Lower lobe of right lung (tissue), 2 donors: Measurements from ENCODE around the gene MYRIP. TPM values are rescaled to one million over a fixed set of nuclear protein-coding genes. Genes with fewer than 3 reads are reported as not detected.
"Not testable (repeated sequence)": the region's sequence is repeated elsewhere in the genome, so short reads cannot be mapped to it uniquely, and the experiment has no call there.

ENCODE experiments used
- ATAC-seq, 2 donors: fragments of 200-7000 bp; cut with Tn5 transposase; one replicate each; pipeline ENCODE4 v1.9.1; 2020 to 2022; ENCODE audit warnings: mild to moderate bottlenecking in 2 of 2, moderate library complexity in 2 of 2
- DNase-seq: peaks from one replicate; pipeline ENCODE4 v3.0.0-alpha.2; 2020
- H3K27ac ChIP-seq: fragments of 200-600 bp; one replicate; pipeline ENCODE4 v1.8.0; 2022
- H3K27me3 ChIP-seq: fragments of 200-600 bp; one replicate; pipeline ENCODE4 v1.8.0; 2022; ENCODE audit warnings: low read depth
- H3K36me3 ChIP-seq: fragments of 200-600 bp; one replicate; pipeline ENCODE4 v1.8.0; 2022; ENCODE audit warnings: mild to moderate bottlenecking
- H3K4me1 ChIP-seq: fragments of 200-600 bp; one replicate; pipeline ENCODE4 v1.8.0; 2022
- H3K4me3 ChIP-seq: fragments of 200-600 bp; one replicate; pipeline ENCODE4 v1.8.0; 2022; ENCODE audit warnings: mild to moderate bottlenecking
- H3K9me3 ChIP-seq: fragments of 200-600 bp; one replicate; pipeline ENCODE4 v1.8.0; 2022
- CTCF ChIP-seq: fragments of 200-600 bp; IDR thresholded peaks from one replicate; pipeline ENCODE4 v1.8.0; 2022; ENCODE audit warnings: antibody characterized with exemption, mild to moderate bottlenecking
- intact Hi-C: fragments of 100-400 bp; cut with DNase I; formaldehyde crosslinking; loops from one replicate; pipeline ENCODE4 v1.11.0; 2022
- total RNA-seq: library from RNA; stranded (reverse); fragmentation: NEBNext Ultra II Directional; extraction: Animal tissue kit (Norgen Biotek cat#: 25700); gene quantifications from one replicate; pipeline ENCODE4 v1.2.1, GENCODE V29; 2021
- donor health status: DM: no; HTN: yes; CAD: no; lungs with severe emphysema.

MYRIP gene
- total RNA-seq, 1 donor from 2014 or later, result 1.8 TPM

DNA sequence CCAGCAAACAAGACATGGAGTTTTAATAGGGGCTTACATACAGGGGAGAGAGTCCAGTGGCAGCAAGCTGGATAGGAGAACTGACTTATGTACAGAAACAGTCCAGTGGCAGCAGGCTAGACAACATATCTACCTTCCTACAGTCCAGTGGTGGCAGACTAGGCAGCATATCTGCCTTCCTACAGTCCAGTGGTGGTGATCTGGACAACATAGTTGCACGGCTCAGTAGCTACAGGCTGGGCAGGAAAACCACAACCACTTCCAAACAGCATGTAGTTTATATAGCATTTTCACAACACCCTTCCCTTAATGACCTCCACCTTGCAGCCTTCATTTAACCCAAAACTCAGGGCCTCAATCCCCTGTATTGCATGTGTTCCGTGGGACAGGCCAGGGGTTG, 318.8 kb downstream of the MYRIP start:
- H3K4me1 ChIP-seq, result no peaks in the 10 kb centered on the region
- no peaks in the 10 kb centered on the region for H3K27me3 ChIP-seq
- H3K36me3 ChIP-seq, result no peaks in the 10 kb centered on the region
- no peaks in the 10 kb centered on the region for H3K9me3 ChIP-seq
- no peak overlapping the region for H3K4me3 ChIP-seq
- ATAC-seq (no peak), DNase-seq (no peak)
- no peak overlapping the region for H3K27ac ChIP-seq
- intact Hi-C loops, result no loop called here
- TF ChIP-seq CTCF, result no peak

- H3K4me3 ChIP-seq, result no peak overlapping the region
- H3K27ac ChIP-seq, result no peak overlapping the region
- no peaks in the 10 kb centered on the region for H3K4me1 ChIP-seq
- H3K9me3 ChIP-seq, result no peaks in the 10 kb centered on the region
- TF ChIP-seq CTCF, result no peak
- ATAC-seq (no peak), DNase-seq (no peak)
- no peaks in the 10 kb centered on the region for H3K27me3 ChIP-seq
- H3K36me3 ChIP-seq, result no peaks in the 10 kb centered on the region
- intact Hi-C loops, result no loop called here
Observed at GRCh38 chr3:40129510-40129909, 320.1 kb downstream of the MYRIP start.

- Histone ChIP-seq H3K36me3 (no peaks in the 10 kb centered on the region), H3K4me1 (no peaks in the 10 kb centered on the region), H3K27ac (no peak overlapping the region), H3K27me3 (no peaks in the 10 kb centered on the region), H3K9me3 (no peaks in the 10 kb centered on the region), H3K4me3 (no peak overlapping the region)
- no peak for TF ChIP-seq CTCF
- intact Hi-C loops, result no loop called here
- DNase-seq (no peak), ATAC-seq (no peak)
Observed at GRCh38 chr3:40129981-40130380, 320.6 kb downstream of the MYRIP start.

DNA sequence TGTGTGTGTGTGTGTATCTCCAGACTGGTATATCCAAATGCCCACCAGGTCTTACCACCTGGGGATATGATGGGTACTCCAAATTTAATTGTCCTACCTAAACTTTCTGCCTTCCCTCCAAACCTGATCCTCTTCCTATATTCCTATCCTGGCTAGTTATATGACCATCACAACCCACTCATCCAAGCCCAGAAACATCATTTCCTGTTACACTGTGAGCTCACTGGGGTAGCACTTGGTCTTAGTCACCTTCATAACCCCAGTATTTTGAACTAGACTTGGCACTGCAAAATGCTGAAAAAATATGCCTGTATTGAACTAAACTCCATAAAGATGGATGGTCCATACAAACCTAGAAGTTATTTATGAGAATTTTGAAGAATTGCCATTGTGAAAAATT, 321.3 kb downstream of the MYRIP start:
- Histone ChIP-seq H3K27me3 (no peaks in the 10 kb centered on the region), H3K27ac (no peak overlapping the region), H3K4me1 (no peaks in the 10 kb centered on the region), H3K36me3 (no peaks in the 10 kb centered on the region), H3K9me3 (no peaks in the 10 kb centered on the region), H3K4me3 (no peak overlapping the region)
- DNase-seq (no peak), ATAC-seq (no peak)
- no peak for TF ChIP-seq CTCF
- intact Hi-C loops, result no loop called here

GRCh38 chr3:40133886-40134575, 324.6 kb downstream of the MYRIP start:
- H3K27ac ChIP-seq, intact Hi-C loops, ATAC-seq, H3K4me3 ChIP-seq, H3K9me3 ChIP-seq, H3K4me1 ChIP-seq, H3K27me3 ChIP-seq, DNase-seq, H3K36me3 ChIP-seq: not testable (repeated sequence)

DNA sequence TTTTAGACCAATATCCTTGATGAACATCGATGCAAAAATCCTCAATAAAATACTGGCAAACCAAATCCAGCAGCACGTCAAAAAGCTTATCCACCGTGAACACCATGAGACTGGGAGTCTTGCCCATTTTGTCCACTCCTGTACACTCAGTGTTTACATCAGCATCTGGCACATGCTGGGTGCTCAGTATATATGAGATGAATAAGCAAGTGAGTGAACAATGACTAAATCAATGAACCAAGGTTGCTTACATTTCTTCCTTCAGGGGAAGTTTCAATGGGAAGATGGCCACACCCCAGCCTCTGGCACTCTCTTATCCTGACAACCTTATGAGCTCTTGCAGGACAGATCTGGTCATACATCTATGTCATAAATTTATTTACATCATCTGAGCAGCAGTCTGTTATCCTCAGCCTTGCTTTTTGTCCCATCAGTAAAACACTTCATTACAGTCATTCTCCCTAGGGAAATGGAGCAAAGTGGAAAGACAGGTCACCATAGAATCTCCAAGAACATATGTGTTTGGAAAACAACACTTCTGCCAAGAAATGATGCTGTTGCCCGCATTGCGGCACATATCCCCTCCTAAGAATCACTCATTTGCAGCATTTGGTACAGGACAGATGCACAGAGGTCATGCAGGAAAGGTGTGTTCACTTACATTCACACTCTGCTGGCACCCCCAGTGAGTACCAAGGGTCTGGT, 328.3 kb downstream of the MYRIP start:
- H3K9me3 ChIP-seq, result no peaks in the 10 kb centered on the region
- DNase-seq (no peak), ATAC-seq (no peak)
- no peak for TF ChIP-seq CTCF
- intact Hi-C loops, result no loop called here
- H3K27ac ChIP-seq, result no peak overlapping the region
- no peaks in the 10 kb centered on the region for H3K27me3 ChIP-seq
- no peaks in the 10 kb centered on the region for H3K36me3 ChIP-seq
- H3K4me1 ChIP-seq, result no peaks in the 10 kb centered on the region
- no peak overlapping the region for H3K4me3 ChIP-seq
